NT2/D1 (cell line): ENCODE results near the gene PLXNC1.

Source experiments
- DNase-seq: peaks from one replicate; pipeline ENCODE4 v3.0.0-alpha.2; 2011; ENCODE audit warnings: low read depth, low spot score
- H3K27me3 ChIP-seq: 2 replicates; pipeline ENCODE4 v1.6.0; 2011; ENCODE audit warnings: mild to moderate bottlenecking; ENCODE audit not compliant: insufficient read length, insufficient read depth
- H3K36me3 ChIP-seq: 2 replicates; pipeline ENCODE4 v1.6.1; 2011; ENCODE audit warnings: mild to moderate bottlenecking, low read length, mixed read lengths; ENCODE audit not compliant: insufficient read depth, insufficient read length
- H3K4me1 ChIP-seq: 2 replicates; pipeline ENCODE4 v1.5.1; 2011; ENCODE audit not compliant: insufficient read depth, insufficient read length
- H3K4me3 ChIP-seq: 2 replicates; pipeline ENCODE4 v1.5.1; 2011; ENCODE audit warnings: low read depth; ENCODE audit not compliant: insufficient read length
- H3K9ac ChIP-seq: 2 replicates; pipeline ENCODE4 v1.6.0; 2011; ENCODE audit warnings: low read depth; ENCODE audit not compliant: insufficient read length
- H3K9me3 ChIP-seq: 2 replicates; pipeline ENCODE4 v1.5.1; 2011; ENCODE audit warnings: mild to moderate bottlenecking, low read length; ENCODE audit not compliant: insufficient read depth
- SUZ12 ChIP-seq: IDR thresholded peaks from 2 replicates; pipeline ENCODE4 v1.6.1; 2011; ENCODE audit not compliant: insufficient read length, insufficient read depth; ENCODE audit errors: extremely low read depth
- YY1 ChIP-seq: IDR thresholded peaks from 2 replicates; pipeline ENCODE4 v1.6.1; 2011; ENCODE audit not compliant: insufficient read length, insufficient read depth
- ZNF274 ChIP-seq: IDR thresholded peaks from 2 replicates; pipeline ENCODE4 v1.6.1; 2011; ENCODE audit warnings: mild to moderate bottlenecking, low read depth, low read length

The PLXNC1 gene

DNA sequence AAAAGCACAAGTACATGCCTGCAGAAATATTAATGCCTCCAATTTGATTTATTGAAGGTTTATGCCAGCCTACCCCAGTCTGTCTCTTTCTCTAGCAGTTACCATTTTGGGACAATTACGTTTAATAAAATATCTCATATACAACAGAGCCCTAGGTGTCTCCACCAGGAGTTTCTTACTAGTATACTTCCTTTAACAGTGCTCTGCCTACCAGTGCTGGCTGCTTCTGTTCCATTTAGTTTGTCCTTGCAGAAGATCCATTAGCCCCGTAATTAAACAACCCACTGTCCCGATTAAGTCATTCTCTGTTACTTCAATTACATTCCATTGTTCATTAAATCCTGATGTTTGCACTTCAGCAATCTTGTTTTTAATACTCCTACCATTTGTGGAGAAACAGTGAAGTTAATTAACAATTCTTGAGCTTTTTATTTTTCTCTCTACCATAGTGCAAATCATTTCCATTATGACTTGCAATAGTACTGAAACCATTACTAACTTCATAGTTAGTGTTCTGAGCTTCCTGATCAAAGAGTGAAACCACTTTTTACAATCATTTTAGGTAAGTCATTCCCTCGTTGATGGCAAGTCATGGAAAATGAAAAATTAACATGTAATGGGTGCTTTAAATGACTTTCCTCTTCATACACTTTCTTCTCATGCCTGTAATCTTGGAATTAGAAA, 121.1 kb downstream of the PLXNC1 start:
- Histone ChIP-seq H3K27me3 (no peaks in the 10 kb centered on the region), H3K4me3 (no peak overlapping the region), H3K9ac (no peak overlapping the region), H3K9me3 (peaks cover 9% of the 10 kb centered on the region), H3K4me1 (no peaks in the 10 kb centered on the region), H3K36me3 (peaks cover 16% of the 10 kb centered on the region)
- no peak for TF ChIP-seq ZNF274
- no peak for TF ChIP-seq SUZ12
- TF ChIP-seq YY1 = no peak
- DNase-seq = no peak

DNA sequence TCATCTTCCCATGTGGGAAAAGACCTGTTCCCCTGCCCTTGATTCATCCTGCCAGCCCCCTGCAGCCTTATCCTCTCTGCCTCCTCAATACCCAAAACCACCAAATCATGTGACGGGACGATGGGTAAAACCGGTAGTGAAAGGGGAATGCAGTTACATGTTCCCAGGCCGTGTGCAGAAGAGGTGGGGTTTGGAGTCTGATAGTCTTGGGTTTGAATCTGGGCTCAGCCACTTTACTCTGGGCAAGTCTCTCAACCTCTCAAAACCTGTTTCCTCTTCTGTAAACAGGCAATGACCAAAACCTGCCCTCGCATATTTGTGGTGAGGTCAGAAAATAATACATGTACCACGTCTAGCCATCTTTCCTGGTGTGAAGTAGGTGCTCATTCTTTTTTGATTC, 123.0 kb downstream of the PLXNC1 start:
- no peaks in the 10 kb centered on the region for H3K9me3 ChIP-seq
- no peaks in the 10 kb centered on the region for H3K4me1 ChIP-seq
- no peak overlapping the region for H3K4me3 ChIP-seq
- H3K27me3 ChIP-seq = no peaks in the 10 kb centered on the region
- no peak for DNase-seq
- no peak overlapping the region for H3K9ac ChIP-seq
- TF ChIP-seq ZNF274 = no peak
- peaks cover 2% of the 10 kb centered on the region for H3K36me3 ChIP-seq

DNA sequence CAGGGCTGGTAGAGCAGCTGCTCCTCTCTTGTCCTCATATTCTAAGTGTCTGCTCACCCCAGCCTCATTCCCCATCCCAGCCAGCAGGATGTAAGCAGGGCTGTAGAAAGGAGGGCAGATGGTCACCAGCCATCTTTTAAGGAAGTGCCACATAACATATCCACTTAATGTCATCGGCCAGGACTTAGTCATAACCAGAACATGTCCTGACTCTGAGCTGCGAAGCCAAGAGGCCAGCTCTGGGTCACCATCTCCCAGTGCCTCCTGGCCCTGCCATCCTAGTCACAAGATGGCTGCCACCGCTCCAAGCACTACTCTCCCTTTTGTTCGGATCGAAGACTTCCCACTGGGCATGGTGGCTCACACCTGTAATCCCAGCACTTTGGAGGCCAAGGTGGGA, 123.9 kb downstream of the PLXNC1 start:
- H3K9ac ChIP-seq = no peak overlapping the region
- no peak for DNase-seq
- no peak for TF ChIP-seq YY1
- no peak for TF ChIP-seq SUZ12
- TF ChIP-seq ZNF274 = no peak
- no peaks in the 10 kb centered on the region for H3K4me1 ChIP-seq
- H3K27me3 ChIP-seq = no peaks in the 10 kb centered on the region
- no peak overlapping the region for H3K4me3 ChIP-seq
- H3K36me3 ChIP-seq = no peaks in the 10 kb centered on the region
- no peaks in the 10 kb centered on the region for H3K9me3 ChIP-seq

DNA sequence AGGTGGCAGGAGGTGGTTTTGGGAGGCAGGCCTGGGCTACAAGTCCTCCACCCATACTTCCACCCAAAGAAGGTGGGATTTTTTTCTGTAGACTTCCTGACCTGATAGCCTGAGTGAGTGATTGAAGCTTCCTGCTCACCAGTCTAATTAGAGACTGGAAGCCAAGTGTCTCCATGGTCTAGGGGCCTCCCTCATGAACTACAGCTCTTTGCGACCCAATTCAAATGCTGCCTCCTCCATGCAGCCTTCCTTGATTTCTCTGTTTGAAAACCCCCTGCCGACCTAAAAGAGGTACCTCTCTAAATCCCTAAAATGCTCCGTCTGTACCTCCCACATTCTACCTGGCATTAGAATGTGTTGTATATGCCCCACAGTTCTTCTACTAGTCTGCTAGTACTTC, 124.9 kb downstream of the PLXNC1 start:
- DNase-seq = no peak
- Histone ChIP-seq H3K36me3 (no peaks in the 10 kb centered on the region), H3K4me1 (no peaks in the 10 kb centered on the region), H3K9ac (no peak overlapping the region), H3K9me3 (no peaks in the 10 kb centered on the region), H3K27me3 (no peaks in the 10 kb centered on the region), H3K4me3 (no peak overlapping the region)
- TF ChIP-seq ZNF274 (no peak), SUZ12 (no peak), YY1 (no peak)

DNA sequence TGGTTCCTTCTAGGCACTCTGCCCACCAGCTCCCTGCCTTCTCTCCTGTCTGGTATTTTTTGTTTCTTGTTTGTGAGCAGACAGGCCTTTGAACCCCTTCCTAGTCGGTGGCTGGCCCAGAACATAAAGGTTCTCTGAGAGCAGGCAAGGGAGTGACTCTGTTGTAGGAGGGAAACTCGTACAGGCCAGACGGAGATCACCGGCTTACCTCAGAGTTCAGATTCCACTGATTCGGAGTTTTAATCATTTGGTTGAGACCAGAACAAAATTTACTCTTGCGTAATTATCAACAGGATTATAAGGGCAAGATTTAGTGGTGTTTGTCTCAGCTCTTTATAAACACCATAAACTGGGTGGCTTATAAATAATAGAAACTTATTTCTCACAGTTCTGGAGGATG, 128.3 kb downstream of the PLXNC1 start:
- no peak overlapping the region for H3K4me3 ChIP-seq
- no peak for DNase-seq
- no peaks in the 10 kb centered on the region for H3K9me3 ChIP-seq
- H3K36me3 ChIP-seq = no peaks in the 10 kb centered on the region
- H3K9ac ChIP-seq = no peak overlapping the region
- no peaks in the 10 kb centered on the region for H3K27me3 ChIP-seq
- TF ChIP-seq YY1 (no peak), ZNF274 (no peak)
- no peaks in the 10 kb centered on the region for H3K4me1 ChIP-seq

DNA sequence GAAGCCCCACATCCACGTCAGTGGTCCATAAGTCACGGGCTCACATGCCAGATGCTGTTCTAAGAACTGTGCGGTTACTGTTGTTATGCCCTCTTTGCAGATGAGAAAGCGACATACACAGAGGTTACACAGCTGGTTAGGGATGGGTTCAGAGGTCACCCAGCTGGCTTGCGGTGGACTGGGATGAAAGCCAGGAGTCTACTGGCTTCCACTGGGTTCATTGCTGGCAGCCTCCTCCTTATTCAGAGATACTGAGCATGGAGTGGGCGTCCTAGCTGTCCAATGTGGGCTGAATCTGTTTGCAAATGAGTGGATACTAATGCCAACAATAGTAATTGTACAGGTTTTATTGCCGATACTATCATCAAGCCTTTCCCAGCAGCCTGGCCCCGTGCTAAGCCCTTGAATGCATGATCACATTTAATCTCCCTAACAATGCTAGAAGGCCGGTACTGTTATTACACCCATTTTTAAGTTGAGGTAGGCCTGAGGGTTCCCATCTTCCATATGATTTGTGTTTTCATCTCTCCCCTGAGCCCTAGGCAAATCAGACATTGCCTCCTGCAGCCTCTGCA, 129.1 kb downstream of the PLXNC1 start:
- Histone ChIP-seq H3K27me3 (no peaks in the 10 kb centered on the region), H3K9me3 (no peaks in the 10 kb centered on the region), H3K4me1 (no peaks in the 10 kb centered on the region), H3K36me3 (no peaks in the 10 kb centered on the region), H3K4me3 (no peak overlapping the region), H3K9ac (no peak overlapping the region)
- TF ChIP-seq SUZ12 = no peak
- DNase-seq = no peak

DNA sequence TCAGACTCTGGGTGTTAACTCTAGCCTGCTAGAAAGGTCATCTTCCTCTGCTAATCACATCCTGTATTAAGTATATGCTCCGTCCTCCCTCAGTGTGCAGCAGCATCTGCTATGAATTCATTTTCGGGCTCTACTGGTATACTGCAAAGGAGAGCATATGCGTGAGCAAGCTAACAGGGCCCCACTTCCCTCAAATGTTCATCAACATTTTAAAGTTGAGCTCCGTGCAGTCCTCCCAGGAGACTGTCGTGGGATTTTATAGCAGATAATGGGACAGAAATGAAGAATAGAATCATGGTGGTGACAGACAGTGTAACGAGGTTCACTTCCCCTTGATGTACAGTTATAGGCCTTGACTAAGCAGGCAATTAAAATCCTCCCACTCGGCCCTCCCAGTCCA, 131.7 kb downstream of the PLXNC1 start:
- no peak overlapping the region for H3K9ac ChIP-seq
- TF ChIP-seq ZNF274 = no peak
- no peak for TF ChIP-seq YY1
- TF ChIP-seq SUZ12 = no peak
- no peaks in the 10 kb centered on the region for H3K9me3 ChIP-seq
- H3K4me1 ChIP-seq = no peaks in the 10 kb centered on the region
- H3K4me3 ChIP-seq = no peak overlapping the region
- H3K36me3 ChIP-seq = no peaks in the 10 kb centered on the region
- no peaks in the 10 kb centered on the region for H3K27me3 ChIP-seq
- no peak for DNase-seq

DNA sequence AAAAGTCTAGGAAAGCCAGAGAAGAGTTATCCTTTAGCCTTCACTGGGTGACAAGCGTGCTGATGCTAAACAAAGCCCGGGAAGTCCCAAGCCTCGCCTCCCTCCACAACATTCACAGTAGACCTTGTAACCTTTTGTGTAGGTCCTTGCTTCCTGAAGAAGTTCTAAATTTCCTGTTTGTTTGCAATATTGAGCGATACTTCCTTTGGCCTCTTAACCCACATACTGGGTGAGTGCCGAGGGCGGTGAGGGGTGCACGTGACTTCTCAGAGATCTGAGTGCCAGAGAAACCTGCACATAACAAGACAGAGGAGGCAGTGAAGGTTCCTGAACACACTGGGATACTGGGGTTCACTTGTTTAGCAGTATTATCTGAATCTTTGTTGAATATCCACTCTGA, 134.3 kb downstream of the PLXNC1 start:
- Histone ChIP-seq H3K4me3 (no peak overlapping the region), H3K9me3 (no peaks in the 10 kb centered on the region), H3K27me3 (no peaks in the 10 kb centered on the region), H3K9ac (no peak overlapping the region), H3K36me3 (peaks cover under 1% of the 10 kb centered on the region), H3K4me1 (peaks cover 7% of the 10 kb centered on the region)
- no peak for DNase-seq
- TF ChIP-seq YY1 = no peak
- no peak for TF ChIP-seq ZNF274
- TF ChIP-seq SUZ12 = no peak
